IgD-negative memory B cell (primary cell): ENCODE results near the gene IRAK2. TPM values are rescaled to one million over a fixed set of nuclear protein-coding genes. Genes with fewer than 3 reads are reported as not detected.
"Not testable (repeated sequence)": the region's sequence is repeated elsewhere in the genome, so short reads cannot be mapped to it uniquely, and the experiment has no call there.

Source experiments
- H3K27ac Mint-ChIP-seq, 3 donors: one replicate each; pipeline ENCODE4 v1.8.0; 2020 to 2022; ENCODE audit warnings: mild to moderate bottlenecking in 3 of 3, mixed read lengths in 3 of 3, moderate library complexity in 1 of 3
- H3K27me3 Mint-ChIP-seq: one replicate; pipeline ENCODE4 v1.8.0; 2021; ENCODE audit warnings: mixed read lengths
- H3K36me3 Mint-ChIP-seq: one replicate; pipeline ENCODE4 v1.8.0; 2020; ENCODE audit warnings: mild to moderate bottlenecking, mixed read lengths
- H3K4me1 Mint-ChIP-seq, 3 donors: one replicate each; pipeline ENCODE4 v1.8.0; 2020 to 2022; ENCODE audit warnings: mixed read lengths in 3 of 3, mild to moderate bottlenecking in 1 of 3
- H3K4me3 Mint-ChIP-seq, 4 donors: one replicate each; pipeline ENCODE4 v1.8.0; 2020 to 2022; ENCODE audit warnings: mild to moderate bottlenecking in 4 of 4, mixed read lengths in 4 of 4, moderate library complexity in 3 of 4
- H3K9me3 Mint-ChIP-seq, 3 donors: one replicate each; pipeline ENCODE4 v1.8.0; 2020 to 2021; ENCODE audit warnings: mixed read lengths in 3 of 3, mild to moderate bottlenecking in 1 of 3
- polyA plus RNA-seq: library from polyadenylated mRNA; unstranded; fragments of 300-500 nt; fragmentation: Illumina TruSeq; gene quantifications from one replicate; pipeline ENCODE4 v1.2.3, GENCODE V29; 2021

IRAK2 gene
- polyA plus RNA-seq, 1 donor from 2014 or later = 8.4 TPM

- Mint-ChIP-seq H3K4me1 (peaks cover 25 to 37% (median 36%) of the 10 kb centered on the region in 3 donors), H3K9me3 (peaks cover 0 to 6% (median 3%) of the 10 kb centered on the region in 3 donors), H3K36me3 (peaks cover 16% of the 10 kb centered on the region), H3K27me3 (no peaks in the 10 kb centered on the region), H3K4me3 (peak overlapping the region in 3 of 4 donors; percentile 36 to 49 (median 47)), H3K27ac (peak overlapping the region; percentile 66 to 90 (median 78))
Measured at GRCh38 chr3:10173095-10173925, 8.6 kb downstream of the IRAK2 start.

- Mint-ChIP-seq H3K36me3 (peaks cover 11% of the 10 kb centered on the region), H3K9me3 (no peaks in the 10 kb centered on the region), H3K27me3 (no peaks in the 10 kb centered on the region), H3K4me1 (peaks cover 20 to 31% (median 31%) of the 10 kb centered on the region in 3 donors), H3K27ac (peak overlapping the region; percentile 66 to 90 (median 78)), H3K4me3 (peak overlapping the region in 2 of 4 donors; percentile 36 to 45)
Measured at GRCh38 chr3:10173926-10174435, 9.3 kb downstream of the IRAK2 start.

GRCh38 chr3:10175334-10175733 is 10.6 kb downstream of the IRAK2 start:
- H3K4me3 Mint-ChIP-seq, H3K27ac Mint-ChIP-seq, H3K27me3 Mint-ChIP-seq, H3K9me3 Mint-ChIP-seq: not testable (repeated sequence)
- peaks cover 17% of the 10 kb centered on the region for H3K36me3 Mint-ChIP-seq
- H3K4me1 Mint-ChIP-seq = peaks cover 26% of the 10 kb centered on the region in 3 donors

GRCh38 chr3:10176150-10176549 is 11.4 kb downstream of the IRAK2 start:
- H3K9me3 Mint-ChIP-seq, H3K27me3 Mint-ChIP-seq, H3K4me3 Mint-ChIP-seq: not testable (repeated sequence)
- Mint-ChIP-seq H3K36me3 (peaks cover 16% of the 10 kb centered on the region), H3K27ac (peak overlapping the region in 2 of 3 donors; percentile 18 to 43), H3K4me1 (peaks cover 21 to 22% (median 21%) of the 10 kb centered on the region in 3 donors)

- H3K27me3 Mint-ChIP-seq = no peaks in the 10 kb centered on the region
- H3K36me3 Mint-ChIP-seq = peaks cover 18% of the 10 kb centered on the region
- peaks cover 24 to 28% (median 25%) of the 10 kb centered on the region in 3 donors for H3K4me1 Mint-ChIP-seq
- no peak overlapping the region for H3K4me3 Mint-ChIP-seq
- H3K9me3 Mint-ChIP-seq = no peaks in the 10 kb centered on the region
- peak overlapping the region in 2 of 3 donors; percentile 16 to 64 for H3K27ac Mint-ChIP-seq
Measured at GRCh38 chr3:10177737-10178136, 13.0 kb downstream of the IRAK2 start.

GRCh38 chr3:10178892-10179291 is 14.2 kb downstream of the IRAK2 start:
- H3K4me3 Mint-ChIP-seq = no peak overlapping the region
- H3K27ac Mint-ChIP-seq = peak overlapping the region in 2 of 3 donors; percentile 10 to 67
- H3K36me3 Mint-ChIP-seq = peaks cover 18% of the 10 kb centered on the region
- H3K9me3 Mint-ChIP-seq = no peaks in the 10 kb centered on the region
- H3K4me1 Mint-ChIP-seq = peaks cover 17 to 23% (median 22%) of the 10 kb centered on the region in 3 donors
- no peaks in the 10 kb centered on the region for H3K27me3 Mint-ChIP-seq

GRCh38 chr3:10180289-10180688 is 15.6 kb downstream of the IRAK2 start:
- Mint-ChIP-seq H3K4me3 (peak overlapping the region in 1 of 4 donors; percentile 84), H3K9me3 (no peaks in the 10 kb centered on the region), H3K36me3 (peaks cover 14% of the 10 kb centered on the region), H3K27ac (peak overlapping the region in 2 of 3 donors; percentile 63 to 79), H3K4me1 (peaks cover 15 to 22% (median 17%) of the 10 kb centered on the region in 3 donors), H3K27me3 (no peaks in the 10 kb centered on the region)

- no peaks in the 10 kb centered on the region for H3K9me3 Mint-ChIP-seq
- H3K4me1 Mint-ChIP-seq = peaks cover 14 to 21% (median 17%) of the 10 kb centered on the region in 3 donors
- H3K27ac Mint-ChIP-seq = peak overlapping the region in 2 of 3 donors; percentile 46 to 79
- H3K4me3 Mint-ChIP-seq = peak overlapping the region in 1 of 4 donors; percentile 61
- H3K27me3 Mint-ChIP-seq = no peaks in the 10 kb centered on the region
- peaks cover 15% of the 10 kb centered on the region for H3K36me3 Mint-ChIP-seq
Measured at GRCh38 chr3:10180738-10181295, 16.1 kb downstream of the IRAK2 start.

GRCh38 chr3:10182950-10183349 is 18.2 kb downstream of the IRAK2 start:
- Mint-ChIP-seq H3K36me3 (peaks cover 20% of the 10 kb centered on the region), H3K27me3 (no peaks in the 10 kb centered on the region), H3K4me1 (peaks cover 26 to 34% (median 30%) of the 10 kb centered on the region in 3 donors), H3K27ac (no peak overlapping the region), H3K4me3 (peak overlapping the region in 2 of 4 donors; percentile 17 to 43), H3K9me3 (no peaks in the 10 kb centered on the region)

GRCh38 chr3:10184250-10184649 is 19.5 kb downstream of the IRAK2 start:
- H3K27ac Mint-ChIP-seq = no peak overlapping the region
- H3K36me3 Mint-ChIP-seq = peaks cover 20% of the 10 kb centered on the region
- peaks cover 30 to 34% (median 34%) of the 10 kb centered on the region in 3 donors for H3K4me1 Mint-ChIP-seq
- H3K9me3 Mint-ChIP-seq = no peaks in the 10 kb centered on the region
- no peak overlapping the region for H3K4me3 Mint-ChIP-seq
- H3K27me3 Mint-ChIP-seq = no peaks in the 10 kb centered on the region

GRCh38 chr3:10185804-10186762 is 21.4 kb downstream of the IRAK2 start:
- H3K9me3 Mint-ChIP-seq = no peaks in the 10 kb centered on the region
- peaks cover 31 to 39% (median 36%) of the 10 kb centered on the region in 3 donors for H3K4me1 Mint-ChIP-seq
- peaks cover 10% of the 10 kb centered on the region for H3K36me3 Mint-ChIP-seq
- H3K27ac Mint-ChIP-seq = peak overlapping the region; percentile 50 to 82 (median 59)
- no peaks in the 10 kb centered on the region for H3K27me3 Mint-ChIP-seq
- peak overlapping the region in 1 of 4 donors; percentile 27 for H3K4me3 Mint-ChIP-seq

- H3K36me3 Mint-ChIP-seq = peaks cover 7% of the 10 kb centered on the region
- H3K4me3 Mint-ChIP-seq = peak overlapping the region in 1 of 4 donors; percentile 80
- H3K27ac Mint-ChIP-seq = peak overlapping the region in 2 of 3 donors; percentile 5 to 35
- H3K9me3 Mint-ChIP-seq = no peaks in the 10 kb centered on the region
- H3K4me1 Mint-ChIP-seq = peaks cover 37 to 45% (median 38%) of the 10 kb centered on the region in 3 donors
- peaks cover 2% of the 10 kb centered on the region for H3K27me3 Mint-ChIP-seq
Measured at GRCh38 chr3:10187290-10187876, 22.7 kb downstream of the IRAK2 start.

- H3K4me3 Mint-ChIP-seq = peak overlapping the region in 1 of 4 donors; percentile 36
- peaks cover 7% of the 10 kb centered on the region for H3K36me3 Mint-ChIP-seq
- H3K27me3 Mint-ChIP-seq = peaks cover 2% of the 10 kb centered on the region
- peak overlapping the region in 1 of 3 donors; percentile 5 for H3K27ac Mint-ChIP-seq
- H3K4me1 Mint-ChIP-seq = peaks cover 43 to 50% (median 43%) of the 10 kb centered on the region in 3 donors
- H3K9me3 Mint-ChIP-seq = no peaks in the 10 kb centered on the region
Measured at GRCh38 chr3:10187944-10188343, 23.2 kb downstream of the IRAK2 start.
